Measurements from ENCODE around the gene TBC1D22A.

DNA sequence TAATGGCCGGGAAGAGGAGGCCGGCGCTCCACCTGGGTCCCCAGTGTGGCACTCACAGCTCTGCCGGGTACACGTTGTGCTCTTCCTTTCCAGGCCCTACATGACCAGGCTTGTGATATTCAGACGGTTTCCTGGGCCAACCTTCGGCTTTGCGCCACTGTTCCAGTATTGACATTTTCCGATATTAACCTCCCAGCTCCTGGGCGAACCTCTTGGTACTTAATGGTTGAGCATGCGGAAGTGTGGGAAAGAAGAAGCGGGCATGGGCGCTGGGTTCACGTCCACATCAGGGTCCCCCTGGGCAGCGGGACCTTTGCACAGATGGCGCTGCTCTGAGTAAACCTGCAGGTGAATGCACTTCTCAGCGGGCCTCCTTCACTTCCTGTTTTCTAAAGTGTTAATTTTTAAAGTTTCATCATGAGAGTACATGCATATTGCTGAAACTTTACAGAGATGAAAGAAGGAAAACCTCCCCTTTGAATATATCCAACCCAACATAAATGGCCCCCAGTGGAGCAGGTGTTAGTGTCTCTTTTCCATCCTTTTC is 286.7 kb downstream of the TBC1D22A start:
- TF ChIP-seq, protein P1, sequence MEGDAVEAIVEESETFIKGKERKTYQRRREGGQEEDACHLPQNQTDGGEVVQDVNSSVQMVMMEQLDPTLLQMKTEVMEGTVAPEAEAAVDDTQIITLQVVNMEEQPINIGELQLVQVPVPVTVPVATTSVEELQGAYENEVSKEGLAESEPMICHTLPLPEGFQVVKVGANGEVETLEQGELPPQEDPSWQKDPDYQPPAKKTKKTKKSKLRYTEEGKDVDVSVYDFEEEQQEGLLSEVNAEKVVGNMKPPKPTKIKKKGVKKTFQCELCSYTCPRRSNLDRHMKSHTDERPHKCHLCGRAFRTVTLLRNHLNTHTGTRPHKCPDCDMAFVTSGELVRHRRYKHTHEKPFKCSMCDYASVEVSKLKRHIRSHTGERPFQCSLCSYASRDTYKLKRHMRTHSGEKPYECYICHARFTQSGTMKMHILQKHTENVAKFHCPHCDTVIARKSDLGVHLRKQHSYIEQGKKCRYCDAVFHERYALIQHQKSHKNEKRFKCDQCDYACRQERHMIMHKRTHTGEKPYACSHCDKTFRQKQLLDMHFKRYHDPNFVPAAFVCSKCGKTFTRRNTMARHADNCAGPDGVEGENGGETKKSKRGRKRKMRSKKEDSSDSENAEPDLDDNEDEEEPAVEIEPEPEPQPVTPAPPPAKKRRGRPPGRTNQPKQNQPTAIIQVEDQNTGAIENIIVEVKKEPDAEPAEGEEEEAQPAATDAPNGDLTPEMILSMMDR (IDR thresholded peaks at IDR 0.05) = no peak
- no peak for TF ChIP-seq POLR2A (IDR thresholded peaks at IDR 0.05)
